ENCODE measurements around the gene TPGS1.

TPGS1 gene

DNA sequence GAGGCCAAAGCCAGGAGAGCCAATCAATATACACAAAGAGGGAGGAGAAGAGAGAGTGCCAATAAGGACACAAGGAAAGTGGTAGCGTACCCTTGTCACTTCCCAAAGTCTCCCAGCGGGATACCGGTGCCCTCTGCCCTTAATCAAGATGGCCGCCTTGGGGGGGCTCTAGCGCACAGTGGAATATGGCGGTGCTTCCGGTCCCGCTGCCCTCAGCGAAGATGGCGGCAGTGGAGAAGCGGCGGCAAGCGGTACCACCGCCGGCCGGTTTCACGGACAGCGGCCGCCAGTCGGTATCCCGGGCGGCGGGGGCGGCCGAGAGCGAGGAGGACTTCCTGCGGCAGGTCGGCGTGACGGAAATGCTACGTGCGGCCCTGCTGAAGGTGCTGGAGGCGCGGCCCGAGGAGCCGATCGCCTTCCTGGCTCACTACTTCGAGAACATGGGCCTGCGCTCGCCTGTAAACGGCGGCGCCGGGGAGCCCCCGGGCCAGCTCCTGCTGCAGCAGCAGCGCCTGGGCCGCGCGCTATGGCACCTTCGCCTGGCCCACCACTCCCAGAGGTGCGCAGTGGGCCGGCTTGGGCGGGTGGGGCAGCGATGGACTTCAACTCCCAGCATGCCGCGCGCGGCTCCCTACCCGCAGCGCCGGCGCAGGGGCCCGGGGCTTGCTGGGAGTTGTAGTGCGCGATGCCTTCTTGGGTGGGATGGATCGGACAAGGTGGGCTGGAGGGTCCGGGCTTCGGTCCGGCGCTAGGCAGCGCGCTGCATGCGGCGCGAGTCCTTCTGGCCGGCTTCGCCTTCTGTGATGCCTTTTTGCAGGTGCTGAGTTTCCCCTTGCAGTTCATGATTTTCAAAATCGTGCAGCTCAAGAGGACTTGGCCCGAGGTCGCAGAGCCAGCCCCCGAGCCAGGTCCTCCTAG lies at the start of gene TPGS1:
TPGS1 (plus strand) TSS at position 212 of the 918 bp plus-strand sequence; CDS start at position 222, 10 bp downstream.
- DNase-seq: peak; percentile 83

DNA sequence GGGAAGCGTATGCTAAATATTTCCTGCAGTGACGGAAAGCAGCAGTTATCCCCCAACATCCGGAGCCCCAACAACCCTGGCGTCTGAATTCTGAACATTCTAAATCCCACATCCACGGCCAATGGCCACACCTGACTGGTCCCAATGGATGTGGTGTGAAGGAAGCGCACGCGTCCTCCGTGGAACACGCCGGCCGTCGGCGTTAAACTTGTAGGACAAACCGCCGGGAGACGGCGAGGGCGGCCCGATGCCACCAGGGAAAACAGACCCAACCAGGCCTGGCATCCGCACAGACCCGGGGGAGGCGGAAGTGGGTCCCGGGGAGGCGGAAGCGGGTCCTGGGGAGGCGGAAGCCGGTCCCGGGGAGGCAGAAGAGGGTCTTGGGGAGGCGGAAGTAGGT lies 49.7 kb upstream of the TPGS1 start:
- no peak for DNase-seq

- no peak for DNase-seq
Measured at GRCh38 chr19:458091-459042, 48.9 kb upstream of the TPGS1 start.

DNA sequence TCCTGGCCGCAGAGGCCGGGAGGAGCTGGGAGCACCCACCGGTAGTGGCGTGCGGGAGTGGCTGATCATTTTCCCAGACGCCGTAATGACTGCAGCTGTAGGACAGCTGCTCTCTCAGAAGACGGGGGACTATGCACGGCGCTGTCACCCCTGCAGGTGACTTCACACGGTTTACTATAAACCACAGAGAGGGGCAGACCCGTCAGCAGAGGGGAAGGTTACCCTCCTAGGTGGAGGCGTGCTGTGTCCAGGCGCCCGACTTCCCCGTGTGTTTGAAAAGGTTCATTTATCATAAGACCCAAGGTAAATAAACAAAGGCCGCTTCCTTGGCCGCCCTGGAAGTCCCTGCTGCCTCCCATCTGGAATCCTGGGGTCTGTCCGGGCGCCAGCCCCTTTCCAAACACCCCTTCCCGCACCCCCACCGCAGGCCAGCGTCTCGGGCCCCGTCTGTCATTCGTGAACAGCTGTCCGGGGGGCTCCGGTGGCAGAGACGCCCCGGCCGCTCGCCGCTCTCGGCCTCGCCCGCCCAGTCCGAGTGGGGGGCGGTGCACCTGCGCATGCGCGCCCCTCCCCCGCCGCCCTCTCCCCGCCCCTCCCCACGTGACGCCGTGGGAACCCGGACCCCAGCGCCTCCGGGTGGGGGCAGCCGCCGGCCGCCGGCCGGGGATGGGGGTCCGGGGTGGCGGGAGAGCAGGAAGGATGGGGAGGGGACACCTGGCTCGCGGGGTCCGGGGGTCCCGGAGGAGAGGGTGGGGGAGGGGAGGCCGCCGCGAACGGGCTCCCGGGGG lies 47.4 kb upstream of the TPGS1 start:
- DNase-seq: no peak

- no peak for DNase-seq
Measured at GRCh38 chr19:460877-461720, 46.2 kb upstream of the TPGS1 start, which contains the start of gene SHC2. SHC2 (minus strand) TSS chr19:461033; CDS start chr19:460996, 37 bp downstream.

DNA sequence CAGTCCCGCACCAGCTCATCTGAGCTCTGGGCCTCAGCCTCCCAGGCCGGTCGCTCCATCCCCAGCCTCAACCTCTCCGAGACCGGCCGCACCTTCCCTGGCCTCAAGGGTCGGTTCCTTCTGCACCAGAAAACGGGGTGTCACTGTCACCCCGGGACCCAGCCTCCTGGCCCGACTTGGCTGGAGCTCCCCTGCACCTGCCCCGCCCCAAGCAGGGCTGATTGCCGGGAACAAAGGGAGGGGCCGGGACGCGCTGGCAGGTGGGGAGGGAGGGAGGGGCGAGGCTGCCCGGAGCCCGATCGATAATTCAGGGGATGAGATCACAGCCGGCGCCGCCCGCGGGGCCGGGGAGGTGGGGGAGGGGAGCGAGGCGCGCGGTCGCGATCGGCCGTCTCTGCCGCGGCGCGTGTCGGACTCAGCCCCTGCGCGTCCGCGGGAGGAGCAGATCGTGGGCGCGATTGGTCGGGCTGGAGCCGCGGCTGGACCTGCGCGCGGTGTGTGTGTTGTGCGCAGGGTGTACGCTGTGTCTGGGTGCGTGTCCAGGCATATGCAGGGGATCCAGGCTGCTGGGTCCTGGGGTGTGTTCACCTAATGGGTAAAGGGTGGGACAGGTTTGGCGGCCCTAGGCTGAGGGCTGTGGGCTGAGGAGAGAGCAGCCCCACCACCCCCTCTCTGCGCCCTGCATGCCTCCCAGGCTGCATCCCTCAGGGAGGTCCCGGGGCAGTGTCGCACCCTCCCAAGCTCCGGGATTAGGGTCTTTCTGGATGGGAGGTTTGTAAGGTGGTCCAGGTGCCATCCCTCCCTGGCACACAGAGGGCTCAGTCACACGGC lies 45.4 kb upstream of the TPGS1 start:
- no peak for DNase-seq

DNA sequence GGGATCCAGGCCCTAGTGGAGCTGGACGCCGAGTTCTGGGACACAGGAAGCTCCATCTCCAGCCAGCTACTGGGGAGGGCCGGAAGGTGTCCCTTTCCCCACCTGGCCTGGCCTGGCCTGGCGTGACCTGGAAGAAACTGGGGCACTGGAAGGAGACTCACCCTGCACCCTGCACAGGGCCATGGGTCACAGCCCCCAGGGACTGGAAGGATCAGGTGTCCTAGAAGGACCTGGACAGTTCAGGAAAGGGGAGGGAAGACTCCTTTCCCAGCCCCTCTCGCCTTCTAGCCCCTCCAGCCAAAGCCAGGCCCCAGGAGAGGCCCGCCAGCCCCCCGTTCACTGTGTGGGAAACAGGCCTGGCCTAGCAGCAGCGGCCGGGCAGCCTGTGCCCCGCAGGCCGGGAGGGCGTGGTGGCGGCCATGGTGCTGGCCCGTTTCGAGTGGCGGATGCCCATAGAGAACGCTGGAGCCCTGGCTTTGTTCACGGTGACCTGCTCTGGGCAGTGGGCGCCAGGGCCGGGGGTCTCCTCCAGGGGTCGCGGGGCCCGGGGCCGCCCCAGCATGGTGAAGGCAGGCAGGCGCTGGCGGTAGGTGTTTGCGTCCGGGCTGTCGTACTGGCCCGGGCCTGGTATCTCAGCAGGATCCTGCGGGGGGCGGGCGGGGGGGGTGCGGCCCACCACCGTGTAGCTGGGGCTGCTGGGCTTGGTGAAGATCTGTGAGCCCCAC lies 43.7 kb upstream of the TPGS1 start:
- no peak for DNase-seq

GRCh38 chr19:464208-464545 lies 43.1 kb upstream of the TPGS1 start:
- no peak for DNase-seq

GRCh38 chr19:465056-465816 lies 42.1 kb upstream of the TPGS1 start:
- no peak for DNase-seq

GRCh38 chr19:467554-467953 lies 39.7 kb upstream of the TPGS1 start:
- DNase-seq: no peak

GRCh38 chr19:468587-469256 lies 38.6 kb upstream of the TPGS1 start:
- no peak for DNase-seq

- no peak for DNase-seq
Measured at GRCh38 chr19:469833-470232, 37.5 kb upstream of the TPGS1 start.

GRCh38 chr19:470701-471100 lies 36.6 kb upstream of the TPGS1 start:
- DNase-seq: no peak

DNA sequence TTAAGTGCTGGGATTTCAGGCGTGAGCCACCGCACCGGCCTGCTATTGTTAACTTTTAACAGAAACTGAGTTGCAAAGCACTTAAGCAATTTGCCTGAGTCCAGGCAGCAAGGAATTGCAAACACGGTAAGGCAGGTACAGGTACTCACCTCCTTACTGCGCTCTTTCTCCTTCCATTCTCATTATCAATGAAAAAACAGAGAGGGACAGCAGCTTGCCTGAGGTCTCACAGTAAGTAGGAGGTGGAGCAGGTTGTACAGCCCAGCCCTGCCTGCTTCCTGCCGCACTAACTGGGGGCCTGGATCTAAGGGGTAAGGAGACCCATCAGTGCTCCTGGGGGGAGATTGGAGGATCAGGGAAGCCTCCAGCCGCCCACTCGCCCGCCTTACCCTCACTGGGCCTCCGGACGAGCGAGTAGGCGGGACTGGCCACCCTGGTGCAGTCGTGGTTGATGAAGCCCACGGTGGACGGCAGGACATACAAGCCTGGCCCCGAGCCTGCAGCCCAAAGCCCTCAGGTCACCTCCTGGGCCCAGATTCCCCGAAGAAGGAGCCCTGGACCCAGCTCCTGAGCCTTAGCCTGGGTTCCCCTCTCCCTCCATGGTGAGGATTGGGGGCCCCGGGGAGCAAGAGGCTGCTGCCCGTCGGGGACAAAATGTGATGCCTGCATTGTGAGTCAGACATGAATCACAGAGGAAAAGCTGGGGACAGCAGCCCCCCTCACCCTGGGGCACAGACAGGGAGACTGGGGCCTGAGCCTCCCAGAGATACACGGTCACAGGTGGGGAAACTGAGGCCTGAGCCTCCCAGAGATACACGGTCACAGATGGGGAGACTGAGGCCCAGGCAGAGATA lies 35.1 kb upstream of the TPGS1 start:
- no peak for DNase-seq

- no peak for DNase-seq
Measured at GRCh38 chr19:474126-475078, 32.9 kb upstream of the TPGS1 start.

DNA sequence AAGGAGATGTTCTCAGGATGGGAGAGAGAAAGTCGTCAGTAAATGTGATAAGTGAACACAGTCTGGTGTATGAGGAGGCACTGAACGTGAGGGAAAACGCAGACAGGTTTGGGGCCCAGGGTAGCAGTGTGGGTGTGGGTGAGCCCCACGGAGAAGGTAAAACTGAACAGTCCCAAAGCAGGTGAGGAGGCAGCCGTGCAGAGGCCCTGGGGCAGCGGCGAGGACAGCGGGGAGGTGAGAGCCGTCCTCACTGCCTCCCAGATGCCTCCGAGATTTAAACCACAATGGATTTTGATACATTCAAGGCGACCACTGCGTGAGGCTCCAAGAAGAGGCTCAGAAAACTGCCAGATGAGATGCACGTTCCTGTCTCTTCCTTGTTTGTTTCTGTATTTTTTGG lies 31.9 kb upstream of the TPGS1 start:
- DNase-seq: no peak
